Activated naive CD4-positive, alpha-beta T cell treated with anti-CD3 and anti-CD28 coated beads, Interleukin-2, amount 50 U/mL, for 24 hours (primary cell): ENCODE results near the gene RIC8A.
"Not testable (repeated sequence)": the region's sequence is repeated elsewhere in the genome, so short reads cannot be mapped to it uniquely, and the experiment has no call there.

Source experiments
- H3K27ac Mint-ChIP-seq: one replicate; pipeline ENCODE4 v1.8.0; 2021; ENCODE audit warnings: mild to moderate bottlenecking, mixed read lengths
- H3K27me3 Mint-ChIP-seq: one replicate; pipeline ENCODE4 v1.8.0; 2021; ENCODE audit warnings: mixed read lengths
- H3K36me3 Mint-ChIP-seq: one replicate; pipeline ENCODE4 v1.8.0; 2021; ENCODE audit warnings: mixed read lengths
- H3K4me1 Mint-ChIP-seq: one replicate; pipeline ENCODE4 v1.8.0; 2021; ENCODE audit warnings: mixed read lengths
- H3K4me3 Mint-ChIP-seq: one replicate; pipeline ENCODE4 v1.8.0; 2021; ENCODE audit warnings: mild to moderate bottlenecking, mixed read lengths
- H3K9me3 Mint-ChIP-seq: one replicate; pipeline ENCODE4 v1.8.0; 2021; ENCODE audit warnings: mixed read lengths

The RIC8A gene

GRCh38 chr11:210122-210802 lies 2.8 kb downstream of the RIC8A start:
- Mint-ChIP-seq H3K4me1 (peaks cover 26% of the 10 kb centered on the region), H3K9me3 (no peaks in the 10 kb centered on the region), H3K27ac (peak overlapping the region; percentile 46), H3K4me3 (peak overlapping the region; percentile 94), H3K27me3 (no peaks in the 10 kb centered on the region), H3K36me3 (peaks cover 3% of the 10 kb centered on the region)

- Mint-ChIP-seq H3K4me3 (peak overlapping the region; percentile 11), H3K27me3 (no peaks in the 10 kb centered on the region), H3K9me3 (no peaks in the 10 kb centered on the region), H3K4me1 (peaks cover 21% of the 10 kb centered on the region), H3K27ac (no peak overlapping the region), H3K36me3 (peaks cover 3% of the 10 kb centered on the region)
These were observed 3.3 kb downstream of the RIC8A start for GRCh38 chr11:210803-211180.

GRCh38 chr11:211295-211694 lies 3.8 kb downstream of the RIC8A start:
- Mint-ChIP-seq H3K4me1 (peaks cover 16% of the 10 kb centered on the region), H3K9me3 (no peaks in the 10 kb centered on the region), H3K27me3 (no peaks in the 10 kb centered on the region), H3K4me3 (peak overlapping the region; percentile 62), H3K27ac (no peak overlapping the region), H3K36me3 (peaks cover 3% of the 10 kb centered on the region)

- Mint-ChIP-seq H3K4me3 (peak overlapping the region; percentile 62), H3K27ac (no peak overlapping the region), H3K9me3 (no peaks in the 10 kb centered on the region), H3K27me3 (no peaks in the 10 kb centered on the region), H3K36me3 (peaks cover 3% of the 10 kb centered on the region), H3K4me1 (peaks cover 16% of the 10 kb centered on the region)
These were observed 4.2 kb downstream of the RIC8A start for GRCh38 chr11:211741-212140.

GRCh38 chr11:212150-213100 lies 4.9 kb downstream of the RIC8A start:
- peaks cover 3% of the 10 kb centered on the region for H3K36me3 Mint-ChIP-seq
- H3K4me1 Mint-ChIP-seq: peaks cover 21% of the 10 kb centered on the region

GRCh38 chr11:213111-213510 lies 5.6 kb downstream of the RIC8A start:
- Mint-ChIP-seq H3K27ac (no peak overlapping the region), H3K4me1 (peaks cover 27% of the 10 kb centered on the region), H3K27me3 (no peaks in the 10 kb centered on the region), H3K9me3 (no peaks in the 10 kb centered on the region), H3K4me3 (no peak overlapping the region), H3K36me3 (peaks cover 5% of the 10 kb centered on the region)

More at GRCh38 chr11:212150-213100, 4.9 kb downstream of the RIC8A start:
- no peaks in the 10 kb centered on the region for H3K9me3 Mint-ChIP-seq
- no peak overlapping the region for H3K4me3 Mint-ChIP-seq
- H3K27ac Mint-ChIP-seq: no peak overlapping the region
- H3K27me3 Mint-ChIP-seq: no peaks in the 10 kb centered on the region

- H3K27me3 Mint-ChIP-seq: no peaks in the 10 kb centered on the region
- no peak overlapping the region for H3K27ac Mint-ChIP-seq
- peaks cover 29% of the 10 kb centered on the region for H3K4me1 Mint-ChIP-seq
- H3K4me3 Mint-ChIP-seq: no peak overlapping the region
- H3K36me3 Mint-ChIP-seq: peaks cover 5% of the 10 kb centered on the region
- no peaks in the 10 kb centered on the region for H3K9me3 Mint-ChIP-seq
These were observed 6.6 kb downstream of the RIC8A start for GRCh38 chr11:214083-214482.

GRCh38 chr11:215581-216037 lies 8.1 kb downstream of the RIC8A start:
- no peak overlapping the region for H3K27ac Mint-ChIP-seq
- peaks cover 8% of the 10 kb centered on the region for H3K36me3 Mint-ChIP-seq
- peaks cover 18% of the 10 kb centered on the region for H3K4me1 Mint-ChIP-seq
- no peak overlapping the region for H3K4me3 Mint-ChIP-seq
- no peaks in the 10 kb centered on the region for H3K27me3 Mint-ChIP-seq
- H3K9me3 Mint-ChIP-seq: no peaks in the 10 kb centered on the region

GRCh38 chr11:216081-216974 lies 8.8 kb downstream of the RIC8A start:
- Mint-ChIP-seq H3K9me3 (no peaks in the 10 kb centered on the region), H3K36me3 (peaks cover 8% of the 10 kb centered on the region), H3K27me3 (no peaks in the 10 kb centered on the region), H3K4me1 (peaks cover 15% of the 10 kb centered on the region), H3K27ac (no peak overlapping the region), H3K4me3 (no peak overlapping the region)

- H3K4me3 Mint-ChIP-seq: no peak overlapping the region
- no peaks in the 10 kb centered on the region for H3K27me3 Mint-ChIP-seq
- H3K9me3 Mint-ChIP-seq: no peaks in the 10 kb centered on the region
- H3K4me1 Mint-ChIP-seq: peaks cover 12% of the 10 kb centered on the region
- peaks cover 7% of the 10 kb centered on the region for H3K36me3 Mint-ChIP-seq
- peak overlapping the region; percentile 72 for H3K27ac Mint-ChIP-seq
These were observed 10.2 kb downstream of the RIC8A start for GRCh38 chr11:217704-218103.

- H3K4me1 Mint-ChIP-seq: peaks cover 12% of the 10 kb centered on the region
- peaks cover 9% of the 10 kb centered on the region for H3K36me3 Mint-ChIP-seq
- H3K27ac Mint-ChIP-seq: peak overlapping the region; percentile 1
- no peaks in the 10 kb centered on the region for H3K9me3 Mint-ChIP-seq
- H3K27me3 Mint-ChIP-seq: no peaks in the 10 kb centered on the region
- no peak overlapping the region for H3K4me3 Mint-ChIP-seq
These were observed 11.5 kb downstream of the RIC8A start for GRCh38 chr11:218815-219593.

- H3K4me3 Mint-ChIP-seq, H3K27ac Mint-ChIP-seq, H3K27me3 Mint-ChIP-seq, H3K9me3 Mint-ChIP-seq: not testable (repeated sequence)
- peaks cover 17% of the 10 kb centered on the region for H3K4me1 Mint-ChIP-seq
- peaks cover 11% of the 10 kb centered on the region for H3K36me3 Mint-ChIP-seq
These were observed 13.2 kb downstream of the RIC8A start for GRCh38 chr11:220641-221215.

- H3K4me1 Mint-ChIP-seq: peaks cover 19% of the 10 kb centered on the region
- no peak overlapping the region for H3K4me3 Mint-ChIP-seq
- H3K9me3 Mint-ChIP-seq: no peaks in the 10 kb centered on the region
- H3K27ac Mint-ChIP-seq: no peak overlapping the region
- H3K36me3 Mint-ChIP-seq: peaks cover 11% of the 10 kb centered on the region
- no peaks in the 10 kb centered on the region for H3K27me3 Mint-ChIP-seq
These were observed 14.0 kb downstream of the RIC8A start for GRCh38 chr11:221539-221938.

GRCh38 chr11:221998-222789 lies 14.7 kb downstream of the RIC8A start:
- H3K27me3 Mint-ChIP-seq: no peaks in the 10 kb centered on the region
- no peaks in the 10 kb centered on the region for H3K9me3 Mint-ChIP-seq
- H3K36me3 Mint-ChIP-seq: peaks cover 11% of the 10 kb centered on the region
- no peak overlapping the region for H3K27ac Mint-ChIP-seq
- H3K4me1 Mint-ChIP-seq: peaks cover 17% of the 10 kb centered on the region
- H3K4me3 Mint-ChIP-seq: no peak overlapping the region
